VCaP (cell line): ENCODE results near the gene RABEP2.
"Not testable (repeated sequence)": the region's sequence is repeated elsewhere in the genome, so short reads cannot be mapped to it uniquely, and the experiment has no call there.

Experiments used
- H3K27ac ChIP-seq: fragments of 450-650 bp; 2 replicates; pipeline ENCODE4 v1.5.1; 2017
- CTCF ChIP-seq: fragments of 450-650 bp; conservative IDR thresholded peaks from 2 replicates; pipeline ENCODE4 v1.5.1; 2017; ENCODE audit warnings: mild to moderate bottlenecking, moderate library complexity

RABEP2 gene

GRCh38 chr16:28958836-28959235 is 33.8 kb upstream of the RABEP2 start:
- no peak overlapping the region for H3K27ac ChIP-seq
- no peak for TF ChIP-seq CTCF

GRCh38 chr16:28958216-28958615 is 33.2 kb upstream of the RABEP2 start:
- H3K27ac ChIP-seq = no peak overlapping the region

GRCh38 chr16:28951410-28951943 is 26.4 kb upstream of the RABEP2 start:
- no peak for TF ChIP-seq CTCF
- peak overlapping the region; percentile 68 for H3K27ac ChIP-seq

More at GRCh38 chr16:28958216-28958615, 33.2 kb upstream of the RABEP2 start:
- no peak for TF ChIP-seq CTCF

GRCh38 chr16:28950648-28951409 is 25.8 kb upstream of the RABEP2 start, which contains the start of gene NFATC2IP:
NFATC2IP (plus strand) TSS chr16:28950937; CDS start chr16:28951012, 75 bp downstream.
- TF ChIP-seq CTCF = no peak
- H3K27ac ChIP-seq = peak within 1 kb of the TSS; percentile 68

GRCh38 chr16:28946681-28947080 is 21.6 kb upstream of the RABEP2 start:
- no peak for TF ChIP-seq CTCF
- H3K27ac ChIP-seq = no peak overlapping the region

GRCh38 chr16:28943281-28943680 is 18.2 kb upstream of the RABEP2 start:
- no peak for TF ChIP-seq CTCF
- H3K27ac ChIP-seq = no peak overlapping the region

GRCh38 chr16:28939825-28940224 is 14.8 kb upstream of the RABEP2 start:
- H3K27ac ChIP-seq = not testable (repeated sequence)

- no peak for TF ChIP-seq CTCF
- no peak overlapping the region for H3K27ac ChIP-seq
Observed at GRCh38 chr16:28938721-28939120, 13.7 kb upstream of the RABEP2 start.
